DOHH2 (cell line): ENCODE data around the gene FILIP1.

ENCODE experiments used
- CTCF ChIP-seq: fragments of 200-600 bp; sonication (generic); IDR thresholded peaks from one replicate; pipeline ENCODE4 v1.5.1; 2014; ENCODE audit warnings: antibody characterized with exemption, mild to moderate bottlenecking, low read depth, low read length; ENCODE audit not compliant: poor library complexity, severe bottlenecking
- EZH2phosphoT487 ChIP-seq: fragments of 200-600 bp; sonication (generic); IDR thresholded peaks from 2 replicates; pipeline ENCODE4 v1.6.1; 2017; ENCODE audit warnings: borderline replicate concordance, mild to moderate bottlenecking, antibody characterized with exemption, low read length, moderate library complexity, mixed read lengths

- TF ChIP-seq CTCF (no peak), EZH2phosphoT487 (no peak)
These were observed 142.8 kb downstream of the FILIP1 start for GRCh38 chr6:75350808-75351207.
